ENCODE data around the gene KRT7. TPM values are rescaled to one million over a fixed set of nuclear protein-coding genes. Genes with fewer than 3 reads are reported as not detected.

Gene KRT7
- total RNA-seq, 4 donors from 2014 or later = 333 to 826 (median 460) TPM

GRCh38 chr12:52242442-52243258 lies 9.6 kb downstream of the KRT7 start:
- TF ChIP-seq CTCF (IDR thresholded peaks at IDR 0.05) (no peak), POLR2A (IDR thresholded peaks at IDR 0.05) (no peak)
- 87 to 91% methylated on average over 9 to 11 of the region's 11 CpGs for WGBS, 2 donors
- Histone ChIP-seq H3K27ac (peak overlapping the region; percentile 94 to 100 (median 99)), H3K9me3 (no peaks in the 10 kb centered on the region), H3K4me3 (replicated peaks in 1 of 3) (no peak overlapping the region), H3K36me3 (peaks cover 3 to 9% of the 10 kb centered on the region in 2 donors), H3K27me3 (no peaks in the 10 kb centered on the region), H3K4me1 (peaks cover 58 to 92% of the 10 kb centered on the region in 2 donors)
- intact Hi-C loops (cut with DNase I) = no loop called here
- no peak for DNase-seq

GRCh38 chr12:52243259-52243855 lies 10.3 kb downstream of the KRT7 start:
- no peaks in the 10 kb centered on the region for H3K27me3 ChIP-seq
- intact Hi-C loops (cut with DNase I) = no loop called here
- DNase-seq = peak; percentile 89 to 90
- 25 to 45% methylated on average over 5 of the region's 5 CpGs for WGBS, 2 donors
- H3K9me3 ChIP-seq = no peaks in the 10 kb centered on the region
- no peak overlapping the region for H3K4me3 ChIP-seq (replicated peaks in 1 of 3)
- H3K27ac ChIP-seq = peak overlapping the region; percentile 94 to 100 (median 99)
- peaks cover 3 to 6% of the 10 kb centered on the region in 2 donors for H3K36me3 ChIP-seq
- H3K4me1 ChIP-seq = peaks cover 64 to 92% of the 10 kb centered on the region in 2 donors
- TF ChIP-seq POLR2A (IDR thresholded peaks at IDR 0.05) (peak in 1 of 2 donors; percentile 26), CTCF (IDR thresholded peaks at IDR 0.05) (no peak)

DNA sequence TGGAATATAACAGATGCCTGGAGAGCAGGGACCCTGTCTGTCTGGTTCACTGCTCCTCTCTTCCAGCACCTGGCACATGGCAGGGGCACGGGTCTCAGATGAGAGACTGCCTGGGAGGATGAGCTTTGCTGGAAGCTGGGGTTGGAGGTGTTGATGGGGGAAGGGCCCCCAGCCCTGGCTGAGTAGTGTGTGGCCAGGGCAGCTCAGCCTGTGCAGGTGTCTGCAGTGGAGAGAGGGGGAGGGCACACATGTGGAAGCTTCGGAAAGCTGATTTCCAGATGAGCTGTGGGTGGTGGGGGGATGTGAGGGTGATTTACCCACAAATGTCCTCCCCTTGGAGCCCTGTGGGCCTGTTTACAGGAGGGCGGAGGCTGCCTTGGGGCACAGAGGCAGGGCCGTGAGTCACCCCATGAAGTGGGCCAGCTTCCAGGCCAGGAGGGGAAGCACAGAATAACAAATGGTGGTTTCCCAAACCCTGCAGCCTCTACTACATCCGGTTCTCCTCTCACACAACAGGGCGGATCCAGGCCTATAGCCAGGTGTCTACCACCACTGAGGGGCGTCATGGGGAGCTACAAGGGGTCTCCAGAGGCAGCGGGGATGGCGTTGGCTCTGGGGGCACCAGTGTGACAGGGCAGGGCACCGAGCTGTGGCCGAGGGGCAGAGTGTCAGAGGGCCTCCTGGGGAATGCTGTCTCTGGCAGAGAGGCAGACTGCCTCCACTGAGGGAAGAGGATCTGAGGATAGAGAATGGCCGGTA lies 11.0 kb downstream of the KRT7 start:
- intact Hi-C loops (cut with DNase I) = no loop called here
- 9 to 18% methylated on average over 10 to 12 of the region's 12 CpGs for WGBS, 2 donors
- H3K4me1 ChIP-seq = peaks cover 70 to 92% of the 10 kb centered on the region in 2 donors

GRCh38 chr12:52244615-52244994 lies 11.6 kb downstream of the KRT7 start:
- intact Hi-C loops (cut with DNase I) = no loop called here
- no peak overlapping the region for H3K4me3 ChIP-seq (replicated peaks in 1 of 3)
- TF ChIP-seq POLR2A (IDR thresholded peaks at IDR 0.05) (no peak), CTCF (IDR thresholded peaks at IDR 0.05) (peak in 1 of 6 experiments; percentile 2)
- no peaks in the 10 kb centered on the region for H3K9me3 ChIP-seq
- 81 to 86% methylated on average over 3 of the region's 3 CpGs for WGBS, 2 donors
- H3K4me1 ChIP-seq = peaks cover 75 to 92% of the 10 kb centered on the region in 2 donors
- H3K27ac ChIP-seq = peak overlapping the region; percentile 94 to 100 (median 99)
- no peaks in the 10 kb centered on the region for H3K27me3 ChIP-seq
- H3K36me3 ChIP-seq = peaks cover 0 to 3% of the 10 kb centered on the region in 2 donors
- DNase-seq = no peak

More for the DNA sequence above, 11.0 kb downstream of the KRT7 start:
- Histone ChIP-seq H3K4me3 (replicated peaks in 1 of 3) (no peak overlapping the region), H3K36me3 (peaks cover 0 to 3% of the 10 kb centered on the region in 2 donors), H3K9me3 (no peaks in the 10 kb centered on the region), H3K27ac (peak overlapping the region; percentile 94 to 100 (median 99)), H3K27me3 (no peaks in the 10 kb centered on the region)
- DNase-seq = peak; percentile 94 to 95
- no peak for TF ChIP-seq CTCF (IDR thresholded peaks at IDR 0.05)
- peak in 1 of 2 donors; percentile 40 for TF ChIP-seq POLR2A (IDR thresholded peaks at IDR 0.05)

All from thyroid gland (tissue), 4 donors.